ENCODE results near the gene DLG2.

Gene DLG2

DNA sequence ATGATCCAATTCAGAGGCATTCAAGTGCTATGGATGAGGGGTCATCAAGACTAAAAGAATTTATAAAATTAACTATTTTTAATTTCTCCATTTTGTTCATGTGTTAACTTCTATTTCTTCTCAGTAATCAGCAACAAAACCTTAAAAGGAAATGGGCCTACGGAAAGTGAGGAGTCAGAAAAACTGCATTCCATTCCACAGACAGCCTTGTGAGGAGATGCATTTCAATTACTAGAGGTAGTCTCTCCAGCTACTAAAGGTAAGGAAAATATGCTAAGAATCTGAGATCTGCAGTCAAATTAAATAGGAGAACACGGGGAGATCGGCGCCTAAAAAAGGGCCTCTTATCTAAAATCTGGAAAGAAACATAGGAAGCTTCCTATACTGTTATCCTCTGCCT is 661.7 kb downstream of the DLG2 start:
- DNase-seq: no peak

DNA sequence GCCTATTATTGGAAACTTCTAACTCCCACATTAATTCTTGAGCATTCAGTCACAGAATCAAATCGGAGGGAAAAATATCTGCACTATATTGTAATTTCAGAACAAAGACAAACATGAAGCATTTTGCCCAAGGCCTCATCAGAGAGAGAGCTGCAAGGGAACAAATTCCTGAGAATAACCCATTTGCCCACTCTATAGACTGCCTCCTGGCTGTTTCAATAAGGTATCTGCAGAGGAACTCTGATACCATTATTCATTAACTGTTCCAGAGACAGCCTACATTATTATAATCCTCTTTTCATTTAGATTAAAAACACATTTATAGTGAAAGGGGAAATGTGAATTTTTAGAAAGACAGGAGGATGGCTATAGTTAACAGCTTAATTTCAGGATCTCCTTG is 663.9 kb downstream of the DLG2 start:
- DNase-seq: no peak

DNA sequence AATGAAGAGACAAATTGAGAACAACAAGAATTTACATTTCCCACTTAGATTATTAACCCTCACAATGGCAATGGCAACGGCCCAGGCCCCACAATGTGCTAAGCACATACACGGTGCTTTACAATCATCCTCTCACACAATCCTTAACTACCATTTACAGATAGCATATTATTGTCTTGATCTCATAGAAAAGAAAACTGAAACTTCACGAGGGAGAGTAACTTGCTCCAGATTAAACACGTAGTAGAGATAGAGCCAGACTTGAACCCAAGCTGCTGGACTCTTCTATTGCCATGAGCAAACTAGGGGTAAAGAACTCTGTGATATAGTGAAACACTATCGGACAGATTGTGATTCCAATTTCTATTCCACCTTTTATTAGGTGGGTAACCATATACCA is 665.1 kb downstream of the DLG2 start:
- DNase-seq: no peak

DNA sequence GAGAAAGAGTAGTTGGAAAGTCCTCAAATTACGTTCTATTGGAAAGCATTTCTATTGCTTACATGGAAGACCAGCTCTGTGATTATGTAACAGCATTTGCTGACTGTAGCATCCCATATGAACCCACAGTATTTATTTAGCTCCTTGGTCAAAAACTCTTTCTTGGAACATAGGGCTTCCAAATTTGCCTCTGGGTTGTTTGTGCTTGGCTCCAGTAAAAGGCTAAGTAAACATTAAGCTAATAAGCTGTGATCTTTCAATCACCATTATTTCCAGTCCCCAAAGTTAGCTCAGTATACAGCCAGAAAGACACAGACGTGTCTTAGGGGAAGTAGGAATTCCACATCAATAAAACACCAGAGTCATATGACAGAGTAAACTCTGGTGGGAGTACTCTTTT is 668.8 kb downstream of the DLG2 start:
- DNase-seq: no peak

DNA sequence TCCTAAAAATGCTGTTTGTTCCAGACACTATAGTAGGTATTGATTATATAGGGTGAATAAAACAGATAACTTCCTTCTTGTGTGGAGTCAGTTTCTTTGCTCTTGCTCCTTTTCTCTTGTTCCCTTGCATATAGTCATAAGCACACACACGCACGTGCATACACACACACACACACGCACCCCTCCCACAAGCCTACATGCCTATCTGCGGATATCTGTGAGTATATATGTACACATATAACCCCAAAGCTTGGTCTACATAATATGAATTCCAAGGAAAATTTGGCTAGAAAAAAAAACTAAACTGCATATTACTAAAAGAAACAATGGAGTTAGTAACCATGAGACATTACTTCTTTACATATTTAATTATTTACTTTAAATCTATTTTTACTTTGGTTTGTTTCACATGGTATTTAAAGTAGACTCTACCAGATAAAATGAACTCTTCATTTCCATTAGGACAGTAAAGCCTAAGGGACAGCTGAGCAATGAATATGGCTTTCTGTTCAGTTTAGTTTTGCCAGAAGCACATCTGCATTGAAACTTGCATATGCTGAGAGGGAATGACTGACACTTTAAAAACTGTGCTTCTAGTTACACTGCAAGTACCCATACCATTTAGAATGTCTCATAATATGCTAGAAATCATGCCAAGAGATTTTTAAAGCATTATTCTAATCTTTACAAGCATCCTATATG is 676.4 kb downstream of the DLG2 start:
- no peak for DNase-seq

GRCh38 chr11:84947970-84948580 is 679.1 kb downstream of the DLG2 start:
- no peak for DNase-seq

- DNase-seq: no peak
Measured at GRCh38 chr11:84947070-84947469, 680.1 kb downstream of the DLG2 start.

- DNase-seq: no peak
Measured at GRCh38 chr11:84930863-84931262, 696.3 kb downstream of the DLG2 start.

GRCh38 chr11:84929738-84930137 is 697.4 kb downstream of the DLG2 start:
- no peak for DNase-seq

DNA sequence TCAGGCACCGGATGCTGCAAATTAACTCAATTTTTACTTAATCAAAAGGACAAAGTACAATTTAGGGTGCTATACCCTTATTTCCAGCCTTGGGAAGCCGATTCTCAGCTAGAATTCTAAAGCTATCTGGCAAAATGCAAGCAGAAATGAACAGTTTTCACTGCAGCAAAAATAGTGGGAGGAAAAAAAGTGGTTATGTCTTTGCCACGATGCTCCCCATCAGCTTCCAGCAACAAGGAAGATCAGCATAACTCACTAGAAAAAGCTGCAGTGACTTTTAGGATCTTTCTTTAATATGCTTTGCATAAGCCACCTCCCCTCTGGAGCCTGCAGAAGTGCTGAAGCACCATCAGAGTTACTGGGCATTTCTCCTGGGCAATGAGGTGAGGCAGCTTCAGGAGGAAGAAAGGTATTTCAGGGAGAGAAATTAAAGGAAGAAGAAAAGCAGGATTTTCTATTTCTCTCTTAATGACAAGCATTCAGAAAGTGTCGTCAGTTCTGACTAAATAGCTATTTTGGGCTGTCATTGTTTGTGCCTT is 702.9 kb downstream of the DLG2 start:
- no peak for DNase-seq

DNA sequence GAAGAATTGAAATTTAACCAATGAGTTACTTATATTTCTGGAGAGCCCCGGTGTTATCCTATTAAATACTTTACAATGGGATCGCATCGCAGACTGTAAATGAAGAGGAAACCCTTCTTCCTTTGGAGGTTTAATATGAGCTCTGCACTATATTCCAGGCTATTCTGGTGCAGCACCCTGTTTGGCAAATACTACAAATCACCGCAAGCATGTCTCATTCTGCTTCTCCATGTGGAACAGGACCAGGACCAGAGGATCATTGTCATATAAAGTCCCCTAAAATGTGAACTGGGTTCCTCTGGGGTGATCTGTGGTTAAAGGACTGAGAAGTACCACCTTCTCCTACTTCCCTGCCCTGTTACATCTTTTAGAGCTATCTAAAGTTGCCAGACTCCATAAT is 703.7 kb downstream of the DLG2 start:
- no peak for DNase-seq

DNA sequence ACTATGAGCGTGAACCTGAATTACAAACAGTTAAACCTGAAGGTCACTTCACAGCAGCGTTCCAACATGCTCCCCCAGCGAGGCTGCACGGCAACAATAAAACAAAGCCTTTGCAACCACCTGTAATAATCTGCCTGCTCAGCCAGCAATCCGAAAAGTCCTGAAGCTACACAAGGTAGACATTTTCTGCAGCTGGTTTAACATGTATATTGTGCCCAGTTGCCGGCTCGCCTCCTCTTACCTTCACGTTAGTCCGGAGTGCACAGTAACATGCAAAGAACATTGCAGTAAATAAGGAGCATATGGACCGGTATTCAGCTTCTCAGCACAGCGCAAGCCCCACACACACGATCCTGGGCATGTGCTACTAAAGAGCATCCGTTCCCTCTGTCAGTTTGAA is 704.3 kb downstream of the DLG2 start:
- no peak for DNase-seq

DNA sequence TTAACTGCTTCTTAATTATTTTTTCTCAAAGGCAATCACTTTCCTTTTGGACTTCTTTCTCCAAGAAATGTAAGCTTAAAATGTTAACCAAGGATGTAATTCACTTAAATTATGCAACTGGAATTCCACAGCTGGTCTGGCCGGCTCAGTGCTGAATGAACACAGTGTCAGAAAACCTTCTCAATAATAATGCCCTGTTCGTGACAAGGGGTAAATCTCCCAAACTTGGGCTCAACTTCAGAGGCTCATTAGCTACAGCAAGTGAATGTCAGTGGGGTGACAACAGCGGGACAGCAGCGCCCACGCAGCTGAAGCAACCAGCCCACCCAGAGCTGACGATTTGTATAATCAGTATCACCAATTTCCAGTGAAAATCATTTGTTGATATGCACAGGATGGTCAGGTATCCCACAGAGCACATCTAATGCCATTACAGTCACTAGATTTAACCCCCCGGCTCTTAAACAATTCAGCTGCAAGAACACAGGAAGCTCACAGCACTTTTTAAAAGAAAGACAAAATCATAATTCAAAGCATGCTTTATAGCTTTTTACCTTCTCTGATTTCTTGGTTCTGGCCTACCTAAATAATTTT is 704.8 kb downstream of the DLG2 start:
- no peak for DNase-seq

DNA sequence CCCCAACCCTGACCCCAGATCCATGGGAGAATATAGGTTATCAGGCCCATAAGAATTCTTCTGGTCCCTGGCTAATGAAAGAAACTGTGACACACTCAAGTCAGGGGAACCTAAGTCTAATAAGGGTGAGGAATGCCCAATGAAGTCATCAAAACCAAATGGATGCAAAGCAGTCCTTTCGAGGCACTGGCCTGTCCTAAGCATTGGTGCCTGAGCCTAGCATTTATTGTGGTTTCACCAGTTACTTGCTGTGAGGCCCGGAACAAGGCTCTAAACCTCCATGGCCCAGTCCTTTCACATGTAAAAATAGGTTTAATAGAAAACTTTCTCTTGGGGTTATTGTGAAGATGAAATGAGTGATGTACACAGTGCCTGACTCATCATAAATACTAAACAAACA is 712.6 kb downstream of the DLG2 start:
- DNase-seq: no peak

GRCh38 chr11:84909740-84910139 is 717.4 kb downstream of the DLG2 start:
- DNase-seq: no peak

DNA sequence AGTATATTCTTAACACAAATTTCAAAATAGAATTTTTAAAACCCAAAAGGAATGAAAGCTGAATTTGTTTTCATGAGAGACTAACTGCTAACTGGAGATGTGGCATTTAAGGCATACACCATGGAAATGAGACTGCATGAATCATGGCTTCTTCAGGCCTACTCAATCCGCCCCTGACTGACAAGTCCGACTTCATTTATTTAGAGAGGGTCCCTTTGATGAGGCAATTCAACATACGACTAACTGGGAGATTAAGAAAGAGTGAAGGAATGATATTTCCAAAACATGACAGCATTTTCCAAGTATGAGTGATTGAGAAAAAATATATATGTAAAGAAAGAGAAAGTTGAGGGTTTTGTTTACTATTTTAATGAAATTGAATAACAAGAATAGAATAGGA is 720.1 kb downstream of the DLG2 start:
- DNase-seq: no peak

- DNase-seq: no peak
Measured at GRCh38 chr11:84905411-84905810, 721.7 kb downstream of the DLG2 start.

GRCh38 chr11:84902445-84902844 is 724.7 kb downstream of the DLG2 start:
- no peak for DNase-seq

GRCh38 chr11:84901991-84902390 is 725.2 kb downstream of the DLG2 start:
- DNase-seq: no peak

DNA sequence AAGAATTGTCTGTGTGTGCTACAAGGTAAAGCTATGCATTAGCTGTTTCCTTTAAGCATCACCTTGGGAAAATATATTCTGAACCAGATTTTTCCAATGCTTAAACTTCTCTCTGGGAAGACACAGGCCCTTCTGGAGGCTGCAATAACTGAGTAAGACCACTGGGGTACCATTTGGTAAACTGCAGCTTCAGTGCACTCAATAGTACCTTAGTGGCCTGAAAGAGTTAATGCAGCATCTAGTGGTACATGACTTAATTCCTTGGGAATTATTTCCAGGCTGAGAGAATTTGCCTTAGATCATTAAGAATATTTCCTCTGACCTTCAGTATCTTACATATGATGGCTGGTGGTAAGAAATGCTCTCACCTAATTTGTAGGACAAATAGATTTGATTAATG is 727.4 kb downstream of the DLG2 start:
- no peak for DNase-seq

- no peak for DNase-seq
Measured at GRCh38 chr11:84899134-84899533, 728.0 kb downstream of the DLG2 start.

DNA sequence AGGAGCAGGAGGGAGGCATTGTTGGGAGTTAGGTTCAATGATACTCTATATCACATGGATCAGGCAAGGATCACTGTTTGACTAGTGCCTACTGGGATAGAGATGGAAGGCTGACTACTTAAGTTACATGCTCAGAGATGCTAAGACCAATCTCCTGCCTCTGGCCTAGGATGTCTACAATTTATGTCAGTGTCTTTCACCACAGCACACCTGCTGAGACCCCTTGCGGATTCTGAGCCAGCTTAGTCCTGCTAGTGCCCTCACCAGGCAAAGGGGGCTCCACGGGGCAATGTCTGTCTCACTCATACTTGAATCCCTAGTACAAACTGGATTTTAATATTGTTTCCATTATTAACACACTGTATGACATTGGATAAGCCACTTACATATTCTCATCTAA is 732.5 kb downstream of the DLG2 start:
- DNase-seq: no peak

GRCh38 chr11:84890676-84891075 is 736.5 kb downstream of the DLG2 start:
- DNase-seq: no peak

GRCh38 chr11:84889556-84889955 is 737.6 kb downstream of the DLG2 start:
- DNase-seq: no peak
